HEK293 (cell line): ENCODE measurements around the gene PDK2.
A peak's percentile ranks its signal among the peaks of the same experiment; 100 is the strongest.

Source experiments
- CTCF ChIP-seq: fragments of 450-650 bp; formaldehyde crosslinking; IDR thresholded peaks from 2 replicates; pipeline ENCODE4 v1.5.1; 2016; ENCODE audit warnings: missing biosample characterization, missing genetic modification characterization
- GLI2 ChIP-seq: fragments of 450-650 bp; formaldehyde crosslinking; IDR thresholded peaks from 2 replicates; pipeline ENCODE4; 2017; ENCODE audit warnings: missing biosample characterization, missing genetic modification characterization, low read depth, borderline replicate concordance
- GLIS1 ChIP-seq: fragments of 450-650 bp; formaldehyde crosslinking; IDR thresholded peaks from 2 replicates; pipeline ENCODE4 v1.5.1; 2016; ENCODE audit warnings: missing biosample characterization, missing genetic modification characterization
- KLF16 ChIP-seq: fragments of 450-650 bp; formaldehyde crosslinking; IDR thresholded peaks from 2 replicates; pipeline ENCODE4 v1.5.1; 2017; ENCODE audit warnings: missing biosample characterization, missing genetic modification characterization
- KLF17 ChIP-seq: fragments of 450-650 bp; formaldehyde crosslinking; IDR thresholded peaks from 2 replicates; pipeline ENCODE4 v1.5.1; 2016; ENCODE audit warnings: missing biosample characterization, missing genetic modification characterization
- KLF9 ChIP-seq: fragments of 450-650 bp; formaldehyde crosslinking; IDR thresholded peaks from 2 replicates; pipeline ENCODE4 v1.5.1; 2016; ENCODE audit warnings: missing biosample characterization, missing genetic modification characterization, low read depth
- PATZ1 ChIP-seq: fragments of 450-650 bp; formaldehyde crosslinking; IDR thresholded peaks from 2 replicates; pipeline ENCODE4 v1.5.1; 2016; ENCODE audit warnings: missing biosample characterization, missing genetic modification characterization
- PRDM10 ChIP-seq: fragments of 450-650 bp; formaldehyde crosslinking; IDR thresholded peaks from 2 replicates; pipeline ENCODE4 v1.5.1; 2016; ENCODE audit warnings: missing biosample characterization, missing genetic modification characterization
- SP2 ChIP-seq: fragments of 450-650 bp; formaldehyde crosslinking; IDR thresholded peaks from 2 replicates; pipeline ENCODE4 v1.5.1; 2016; ENCODE audit warnings: missing biosample characterization, missing genetic modification characterization
- ZBTB20 ChIP-seq: fragments of 450-650 bp; formaldehyde crosslinking; IDR thresholded peaks from 2 replicates; pipeline ENCODE4 v1.5.1; 2016; ENCODE audit warnings: missing biosample characterization, missing genetic modification characterization
- ZBTB6 ChIP-seq: fragments of 450-650 bp; formaldehyde crosslinking; IDR thresholded peaks from 2 replicates; pipeline ENCODE4 v1.5.1; 2017; ENCODE audit warnings: missing biosample characterization, missing genetic modification characterization
- ZBTB7A ChIP-seq: fragments of 450-650 bp; formaldehyde crosslinking; IDR thresholded peaks from 2 replicates; pipeline ENCODE4 v1.5.1; 2016; ENCODE audit warnings: low read depth, missing biosample characterization, missing genetic modification characterization
- ZFHX2 ChIP-seq: fragments of 450-650 bp; formaldehyde crosslinking; conservative IDR thresholded peaks from 2 replicates; pipeline ENCODE4 v1.5.1; 2016; ENCODE audit warnings: missing biosample characterization, missing genetic modification characterization
- ZFP69B ChIP-seq: fragments of 450-650 bp; formaldehyde crosslinking; IDR thresholded peaks from 2 replicates; pipeline ENCODE4 v1.5.1; 2016; ENCODE audit warnings: missing biosample characterization, missing genetic modification characterization
- ZIC2 ChIP-seq: fragments of 450-650 bp; formaldehyde crosslinking; IDR thresholded peaks from 2 replicates; pipeline ENCODE4 v1.5.1; 2016; ENCODE audit warnings: missing biosample characterization, missing genetic modification characterization
- ZNF10 ChIP-seq: fragments of 450-650 bp; formaldehyde crosslinking; IDR thresholded peaks from 2 replicates; pipeline ENCODE4 v1.5.1; 2017; ENCODE audit warnings: missing biosample characterization, missing genetic modification characterization
- ZNF132 ChIP-seq: fragments of 450-650 bp; formaldehyde crosslinking; IDR thresholded peaks from 2 replicates; pipeline ENCODE4 v1.5.1; 2017; ENCODE audit warnings: missing biosample characterization, missing genetic modification characterization, borderline replicate concordance
- ZNF174 ChIP-seq: fragments of 450-650 bp; formaldehyde crosslinking; IDR thresholded peaks from 2 replicates; pipeline ENCODE4 v1.5.0; 2017; ENCODE audit warnings: missing biosample characterization, mild to moderate bottlenecking, missing genetic modification characterization
- ZNF202 ChIP-seq: fragments of 450-650 bp; formaldehyde crosslinking; IDR thresholded peaks from 2 replicates; pipeline ENCODE4 v1.5.1; 2016; ENCODE audit warnings: missing biosample characterization, missing genetic modification characterization, borderline replicate concordance
- ZNF24 ChIP-seq: fragments of 450-650 bp; formaldehyde crosslinking; IDR thresholded peaks from 2 replicates; pipeline ENCODE4 v1.5.1; 2016; ENCODE audit warnings: missing biosample characterization, missing genetic modification characterization
- ZNF280D ChIP-seq: fragments of 450-650 bp; formaldehyde crosslinking; IDR thresholded peaks from 2 replicates; pipeline ENCODE4 v1.5.1; 2016; ENCODE audit warnings: missing biosample characterization, missing genetic modification characterization
- ZNF394 ChIP-seq: fragments of 450-650 bp; formaldehyde crosslinking; IDR thresholded peaks from 2 replicates; pipeline ENCODE4 v1.5.1; 2016; ENCODE audit warnings: missing biosample characterization, missing genetic modification characterization, mild to moderate bottlenecking, moderate library complexity, borderline replicate concordance
- ZNF510 ChIP-seq: fragments of 450-650 bp; formaldehyde crosslinking; IDR thresholded peaks from 2 replicates; pipeline ENCODE4 v1.5.1; 2018; ENCODE audit warnings: mild to moderate bottlenecking, missing genetic modification characterization, missing biosample characterization; ENCODE audit not compliant: insufficient replicate concordance
- ZNF747 ChIP-seq: fragments of 450-650 bp; formaldehyde crosslinking; IDR thresholded peaks from 2 replicates; pipeline ENCODE4 v1.5.1; 2016; ENCODE audit warnings: missing biosample characterization, missing genetic modification characterization
- ZNF785 ChIP-seq: fragments of 450-650 bp; formaldehyde crosslinking; IDR thresholded peaks from 2 replicates; pipeline ENCODE4 v1.5.1; 2016; ENCODE audit warnings: missing biosample characterization, missing genetic modification characterization

PDK2 gene

GRCh38 chr17:50148226-50149090 lies 53.3 kb downstream of the PDK2 start (continued):
- peak; percentile 48 for TF ChIP-seq ZBTB20
- TF ChIP-seq CTCF (tag by site-specific recombination), result peak; percentile 28
- TF ChIP-seq ZNF24, result no peak
- peak; percentile 67; the same call in 1 of the 2 replicates for TF ChIP-seq KLF17 (tag by site-specific recombination)
- TF ChIP-seq ZNF394, result no peak
- peak; percentile 67 for TF ChIP-seq ZFHX2
- TF ChIP-seq ZNF202, result no peak
- peak; percentile 38; the same call in 1 of the 2 replicates for TF ChIP-seq KLF16 (tag by site-specific recombination)
- TF ChIP-seq ZNF280D (tag by site-specific recombination), result no peak
- peak; percentile 96 for TF ChIP-seq GLIS1 (tag by site-specific recombination)
- TF ChIP-seq PATZ1, result peak; percentile 67; the same call in 1 of the 2 replicates
- peak; percentile 97 for TF ChIP-seq PRDM10 (tag by site-specific recombination)
- TF ChIP-seq ZBTB6 (tag by site-specific recombination), result no peak
- TF ChIP-seq ZNF785 (tag by site-specific recombination), result no peak
- no peak for TF ChIP-seq ZNF747 (tag by site-specific recombination)
- TF ChIP-seq ZBTB7A (tag by site-specific recombination), result 0 out of 2 replicates have a peak, but pooled peaks have one; percentile 45
- no peak for TF ChIP-seq ZNF510 (tag by site-specific recombination)
- TF ChIP-seq ZNF174 (tag by site-specific recombination), result no peak
- TF ChIP-seq ZIC2 (tag by site-specific recombination), result peak; percentile 74
- TF ChIP-seq ZFP69B (tag by site-specific recombination), result no peak
- TF ChIP-seq ZNF132 (tag by site-specific recombination), result no peak
- TF ChIP-seq GLI2 (tag by site-specific recombination), result no peak
- peak; percentile 91 for TF ChIP-seq KLF9 (tag by site-specific recombination)
- TF ChIP-seq ZNF10 (tag by site-specific recombination), result 0 out of 2 replicates have a peak, but pooled peaks have one; percentile 27
- peak; percentile 72 for TF ChIP-seq SP2 (tag by site-specific recombination)
